Measurements from ENCODE around the gene DNASE2.

The DNASE2 gene, protein sequence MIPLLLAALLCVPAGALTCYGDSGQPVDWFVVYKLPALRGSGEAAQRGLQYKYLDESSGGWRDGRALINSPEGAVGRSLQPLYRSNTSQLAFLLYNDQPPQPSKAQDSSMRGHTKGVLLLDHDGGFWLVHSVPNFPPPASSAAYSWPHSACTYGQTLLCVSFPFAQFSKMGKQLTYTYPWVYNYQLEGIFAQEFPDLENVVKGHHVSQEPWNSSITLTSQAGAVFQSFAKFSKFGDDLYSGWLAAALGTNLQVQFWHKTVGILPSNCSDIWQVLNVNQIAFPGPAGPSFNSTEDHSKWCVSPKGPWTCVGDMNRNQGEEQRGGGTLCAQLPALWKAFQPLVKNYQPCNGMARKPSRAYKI

GRCh38 chr19:12881172-12881808 is at the start of gene DNASE2:
DNASE2 (minus strand) TSS chr19:12881449; CDS start chr19:12881375, 74 bp downstream.
- Mint-ChIP-seq H3K4me3 (peak within 1 kb of the TSS; percentile 88), H3K36me3 (ENCODE audit: low read depth) (peaks cover 5% of the 10 kb centered on the region), H3K4me1 (peaks cover 11% of the 10 kb centered on the region), H3K27ac (no peak within 1 kb of the TSS), H3K9me3 (peaks cover 24% of the 10 kb centered on the region), H3K27me3 (ENCODE audit: low read depth, poor library complexity) (peaks cover 53% of the 10 kb centered on the region)
- no peak for TF ChIP-seq CTCF (IDR thresholded peaks at IDR 0.05)
- DNase-seq, result peak; percentile 92

DNA sequence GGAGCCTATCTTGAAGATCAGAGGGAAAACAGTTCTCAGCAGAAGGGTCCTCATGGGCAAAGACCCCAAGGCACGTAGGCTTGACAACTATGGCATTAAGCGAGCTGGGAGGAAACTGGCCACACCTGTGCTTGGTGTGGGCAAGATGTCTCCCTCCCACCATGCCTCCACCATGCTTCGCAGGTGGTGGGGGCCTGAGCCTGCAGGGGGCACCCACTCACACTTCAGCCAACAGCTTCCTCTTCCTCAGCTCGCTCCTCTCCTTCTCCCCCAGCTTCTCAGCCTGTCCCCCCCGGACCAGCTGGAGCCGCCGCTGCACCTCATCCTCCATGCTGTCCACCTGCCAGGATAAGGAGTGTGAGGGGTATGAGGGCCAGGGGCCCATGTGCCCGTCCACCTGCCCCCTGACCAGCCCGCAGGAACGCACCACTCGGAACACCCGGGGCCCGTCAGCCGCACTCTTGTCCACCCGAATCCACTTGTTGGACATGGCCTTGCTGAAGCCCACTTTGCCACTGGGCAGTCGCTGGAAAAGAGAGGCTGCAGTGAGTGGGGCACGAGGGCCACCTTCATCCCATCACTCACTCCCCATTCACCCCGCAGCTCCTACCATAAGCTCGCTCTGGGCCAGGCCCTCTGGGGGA is 48.9 kb upstream of the DNASE2 start:
- DNase-seq, result no peak
- Mint-ChIP-seq H3K9me3 (no peaks in the 10 kb centered on the region), H3K36me3 (ENCODE audit: low read depth) (peaks cover 36% of the 10 kb centered on the region), H3K27me3 (ENCODE audit: low read depth, poor library complexity) (no peaks in the 10 kb centered on the region), H3K27ac (no peak overlapping the region), H3K4me1 (peaks cover 22% of the 10 kb centered on the region), H3K4me3 (no peak overlapping the region)
- no peak for TF ChIP-seq CTCF (IDR thresholded peaks at IDR 0.05)

DNA sequence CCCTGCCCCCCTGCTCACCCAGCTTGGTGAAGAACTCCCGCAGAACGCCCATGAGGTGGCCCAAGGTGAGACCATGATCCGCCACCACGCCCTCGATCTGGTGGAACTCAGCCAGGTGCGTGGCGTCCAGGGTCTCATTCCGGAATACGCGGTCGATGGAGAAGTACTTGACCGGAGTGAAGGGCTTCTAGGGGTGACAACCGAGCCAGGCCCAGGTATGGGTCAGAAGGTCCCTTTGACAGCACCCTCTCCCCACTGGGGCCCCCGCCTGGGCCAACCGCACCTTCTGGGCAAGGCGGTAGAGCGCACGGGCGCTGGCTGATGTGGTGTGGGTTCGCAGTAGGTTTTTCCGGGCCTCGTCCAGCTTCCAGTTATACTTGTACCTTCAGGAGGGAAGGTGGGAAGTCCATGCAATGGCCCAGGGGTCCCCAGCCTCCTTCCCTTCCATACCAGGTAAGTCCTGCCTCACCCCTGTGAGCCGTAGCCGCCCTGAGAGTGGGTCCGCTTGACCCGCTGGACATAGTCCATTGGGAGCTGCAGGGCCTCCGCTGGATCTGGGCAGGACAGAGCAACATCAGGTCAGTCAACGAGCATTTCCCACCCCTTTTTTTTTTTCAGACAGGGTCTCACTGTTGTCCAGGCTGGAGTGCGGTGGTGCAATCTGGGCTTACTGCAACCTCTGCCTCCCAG is 43.5 kb upstream of the DNASE2 start:
- TF ChIP-seq CTCF (IDR thresholded peaks at IDR 0.05), result no peak
- Mint-ChIP-seq H3K9me3 (no peaks in the 10 kb centered on the region), H3K27me3 (ENCODE audit: low read depth, poor library complexity) (peaks cover 3% of the 10 kb centered on the region), H3K4me3 (no peak overlapping the region), H3K27ac (no peak overlapping the region), H3K4me1 (no peaks in the 10 kb centered on the region), H3K36me3 (ENCODE audit: low read depth) (peaks cover 71% of the 10 kb centered on the region)
- DNase-seq, result no peak

GRCh38 chr19:12922959-12923358 is 41.7 kb upstream of the DNASE2 start:
- Mint-ChIP-seq H3K9me3 (peaks cover 8% of the 10 kb centered on the region), H3K27ac (no peak overlapping the region), H3K4me3 (no peak overlapping the region), H3K27me3 (ENCODE audit: low read depth, poor library complexity) (peaks cover 9% of the 10 kb centered on the region), H3K4me1 (no peaks in the 10 kb centered on the region), H3K36me3 (ENCODE audit: low read depth) (peaks cover 54% of the 10 kb centered on the region)
- TF ChIP-seq CTCF (IDR thresholded peaks at IDR 0.05), result no peak
- no peak for DNase-seq

- Mint-ChIP-seq H3K27me3 (ENCODE audit: low read depth, poor library complexity) (peaks cover 9% of the 10 kb centered on the region), H3K4me3 (no peak overlapping the region), H3K36me3 (ENCODE audit: low read depth) (peaks cover 43% of the 10 kb centered on the region), H3K9me3 (peaks cover 8% of the 10 kb centered on the region), H3K4me1 (no peaks in the 10 kb centered on the region), H3K27ac (peak overlapping the region; percentile 48)
- DNase-seq, result no peak
- no peak for TF ChIP-seq CTCF (IDR thresholded peaks at IDR 0.05)
These were observed 39.8 kb upstream of the DNASE2 start for GRCh38 chr19:12921047-12921446.
